OCI-LY7 (cell line): ENCODE data around the gene KRTAP20-1.

ENCODE experiments used
- CTCF ChIP-seq: fragments of 200-600 bp; sonication (generic); conservative IDR thresholded peaks from 2 replicates; pipeline ENCODE4 v1.5.1; 2014; ENCODE audit warnings: mild to moderate bottlenecking, antibody characterized with exemption, low read length, moderate library complexity, mixed read lengths
- EZH2phosphoT487 ChIP-seq: fragments of 200-600 bp; sonication (generic); IDR thresholded peaks from 2 replicates; pipeline ENCODE4 v1.6.1; 2018; ENCODE audit warnings: low read depth, borderline replicate concordance, mild to moderate bottlenecking, mixed run types, antibody characterized with exemption, low read length, moderate library complexity, mixed read lengths

DNA sequence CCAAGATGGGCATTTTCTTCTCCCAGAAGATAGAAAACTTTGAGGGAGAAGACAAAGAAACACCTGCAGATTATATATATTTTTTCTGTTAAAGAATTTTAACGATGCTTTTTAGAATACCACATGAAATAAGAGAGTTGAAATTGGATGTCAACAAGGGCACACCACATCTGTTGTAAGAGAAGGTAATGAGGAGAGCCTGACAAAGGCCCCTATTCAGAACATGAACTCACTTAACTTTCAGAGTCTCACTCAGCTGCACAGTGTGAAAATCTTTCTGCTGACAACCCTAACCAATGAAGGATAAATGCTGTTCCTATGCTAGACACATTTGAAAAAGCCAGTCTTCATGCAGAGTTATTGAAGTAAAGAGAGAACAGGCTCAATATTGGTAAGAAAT lies 33.4 kb upstream of the KRTAP20-1 start:
- no peak for TF ChIP-seq CTCF
- TF ChIP-seq EZH2phosphoT487 = no peak
